WTC11 (cell line): ENCODE results near the gene PLPPR3.

Source experiments
- TP53 ChIP-seq: sonication (generic); formaldehyde crosslinking; IDR thresholded peaks from 2 replicates; pipeline ENCODE4 v1.8.1; 2023; ENCODE audit warnings: mild to moderate bottlenecking, missing genetic modification reagents
- ZNF263 ChIP-seq: sonication (generic); formaldehyde crosslinking; IDR thresholded peaks from 2 replicates; pipeline ENCODE4 v1.8.1; 2022; ENCODE audit warnings: low read depth, mild to moderate bottlenecking, moderate library complexity, missing genetic modification reagents
- TF ChIP-seq, protein P1 (sequence below): sonication (generic); formaldehyde crosslinking; IDR thresholded peaks from 2 replicates; pipeline ENCODE4 v1.8.1; 2023; ENCODE audit warnings: mild to moderate bottlenecking, missing genetic modification reagents, borderline replicate concordance
- TF ChIP-seq, protein P2 (sequence below): sonication (generic); formaldehyde crosslinking; conservative IDR thresholded peaks from 2 replicates; pipeline ENCODE4 v1.8.1; 2022; ENCODE audit warnings: mild to moderate bottlenecking, missing genetic modification reagents
- TF ChIP-seq, protein P3 (sequence below): sonication (generic); formaldehyde crosslinking; IDR thresholded peaks from 2 replicates; pipeline ENCODE4 v1.8.1; 2022; ENCODE audit warnings: low read depth, mild to moderate bottlenecking, moderate library complexity, missing genetic modification reagents, borderline replicate concordance
- TF ChIP-seq, protein P4 (sequence below): fragments of 200-600 bp; IDR thresholded peaks from 2 replicates; pipeline ENCODE4 v1.8.0; 2022; ENCODE audit warnings: antibody characterized with exemption
- TF ChIP-seq, protein P5 (sequence below): sonication (generic); formaldehyde crosslinking; IDR thresholded peaks from 2 replicates; pipeline ENCODE4 v1.8.0; 2022; ENCODE audit warnings: mild to moderate bottlenecking, missing genetic modification reagents
- TF ChIP-seq, protein P6 (sequence below): sonication (generic); formaldehyde crosslinking; IDR thresholded peaks from 2 replicates; pipeline ENCODE4 v1.8.0; 2022; ENCODE audit warnings: mild to moderate bottlenecking, missing genetic modification reagents

DNA sequence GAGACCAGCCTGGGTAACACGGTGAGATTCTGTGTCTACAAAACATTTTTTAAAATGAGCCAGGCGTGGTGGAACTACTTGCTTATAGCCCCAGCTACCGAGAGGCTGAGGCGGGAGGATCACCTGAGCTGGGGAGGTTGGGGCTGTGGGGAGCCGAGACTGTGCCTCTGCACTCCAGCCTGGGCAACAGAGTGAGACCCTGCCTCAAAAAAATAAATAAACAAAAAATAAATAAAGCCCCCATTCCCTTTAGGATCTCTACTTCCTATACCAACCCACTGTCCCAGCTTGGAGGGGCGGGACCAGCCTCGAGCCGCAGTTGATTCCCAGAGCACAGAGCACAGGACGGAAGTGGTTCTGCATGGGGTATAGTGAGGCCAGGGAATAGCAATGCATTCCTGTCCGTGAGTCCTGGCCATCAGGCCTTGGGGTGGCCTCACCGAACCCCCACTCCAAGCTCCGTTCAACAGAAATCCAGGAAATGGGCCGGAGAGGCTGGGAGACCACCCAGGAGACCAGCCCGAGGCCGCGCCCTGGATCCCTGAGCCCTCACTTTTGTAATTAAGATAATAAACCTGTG is 29.4 kb downstream of the PLPPR3 start:
- TF ChIP-seq, protein P1, sequence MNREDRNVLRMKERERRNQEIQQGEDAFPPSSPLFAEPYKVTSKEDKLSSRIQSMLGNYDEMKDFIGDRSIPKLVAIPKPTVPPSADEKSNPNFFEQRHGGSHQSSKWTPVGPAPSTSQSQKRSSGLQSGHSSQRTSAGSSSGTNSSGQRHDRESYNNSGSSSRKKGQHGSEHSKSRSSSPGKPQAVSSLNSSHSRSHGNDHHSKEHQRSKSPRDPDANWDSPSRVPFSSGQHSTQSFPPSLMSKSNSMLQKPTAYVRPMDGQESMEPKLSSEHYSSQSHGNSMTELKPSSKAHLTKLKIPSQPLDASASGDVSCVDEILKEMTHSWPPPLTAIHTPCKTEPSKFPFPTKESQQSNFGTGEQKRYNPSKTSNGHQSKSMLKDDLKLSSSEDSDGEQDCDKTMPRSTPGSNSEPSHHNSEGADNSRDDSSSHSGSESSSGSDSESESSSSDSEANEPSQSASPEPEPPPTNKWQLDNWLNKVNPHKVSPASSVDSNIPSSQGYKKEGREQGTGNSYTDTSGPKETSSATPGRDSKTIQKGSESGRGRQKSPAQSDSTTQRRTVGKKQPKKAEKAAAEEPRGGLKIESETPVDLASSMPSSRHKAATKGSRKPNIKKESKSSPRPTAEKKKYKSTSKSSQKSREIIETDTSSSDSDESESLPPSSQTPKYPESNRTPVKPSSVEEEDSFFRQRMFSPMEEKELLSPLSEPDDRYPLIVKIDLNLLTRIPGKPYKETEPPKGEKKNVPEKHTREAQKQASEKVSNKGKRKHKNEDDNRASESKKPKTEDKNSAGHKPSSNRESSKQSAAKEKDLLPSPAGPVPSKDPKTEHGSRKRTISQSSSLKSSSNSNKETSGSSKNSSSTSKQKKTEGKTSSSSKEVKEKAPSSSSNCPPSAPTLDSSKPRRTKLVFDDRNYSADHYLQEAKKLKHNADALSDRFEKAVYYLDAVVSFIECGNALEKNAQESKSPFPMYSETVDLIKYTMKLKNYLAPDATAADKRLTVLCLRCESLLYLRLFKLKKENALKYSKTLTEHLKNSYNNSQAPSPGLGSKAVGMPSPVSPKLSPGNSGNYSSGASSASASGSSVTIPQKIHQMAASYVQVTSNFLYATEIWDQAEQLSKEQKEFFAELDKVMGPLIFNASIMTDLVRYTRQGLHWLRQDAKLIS (CRISPR knock-in tag): no peak
- TF ChIP-seq, protein P2, sequence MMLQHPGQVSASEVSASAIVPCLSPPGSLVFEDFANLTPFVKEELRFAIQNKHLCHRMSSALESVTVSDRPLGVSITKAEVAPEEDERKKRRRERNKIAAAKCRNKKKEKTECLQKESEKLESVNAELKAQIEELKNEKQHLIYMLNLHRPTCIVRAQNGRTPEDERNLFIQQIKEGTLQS: no peak
- TF ChIP-seq ZNF263 (CRISPR knock-in tag): no peak
- TF ChIP-seq, protein P3, sequence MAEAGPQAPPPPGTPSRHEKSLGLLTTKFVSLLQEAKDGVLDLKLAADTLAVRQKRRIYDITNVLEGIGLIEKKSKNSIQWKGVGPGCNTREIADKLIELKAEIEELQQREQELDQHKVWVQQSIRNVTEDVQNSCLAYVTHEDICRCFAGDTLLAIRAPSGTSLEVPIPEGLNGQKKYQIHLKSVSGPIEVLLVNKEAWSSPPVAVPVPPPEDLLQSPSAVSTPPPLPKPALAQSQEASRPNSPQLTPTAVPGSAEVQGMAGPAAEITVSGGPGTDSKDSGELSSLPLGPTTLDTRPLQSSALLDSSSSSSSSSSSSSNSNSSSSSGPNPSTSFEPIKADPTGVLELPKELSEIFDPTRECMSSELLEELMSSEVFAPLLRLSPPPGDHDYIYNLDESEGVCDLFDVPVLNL (CRISPR knock-in tag): no peak
- TF ChIP-seq, protein P4, sequence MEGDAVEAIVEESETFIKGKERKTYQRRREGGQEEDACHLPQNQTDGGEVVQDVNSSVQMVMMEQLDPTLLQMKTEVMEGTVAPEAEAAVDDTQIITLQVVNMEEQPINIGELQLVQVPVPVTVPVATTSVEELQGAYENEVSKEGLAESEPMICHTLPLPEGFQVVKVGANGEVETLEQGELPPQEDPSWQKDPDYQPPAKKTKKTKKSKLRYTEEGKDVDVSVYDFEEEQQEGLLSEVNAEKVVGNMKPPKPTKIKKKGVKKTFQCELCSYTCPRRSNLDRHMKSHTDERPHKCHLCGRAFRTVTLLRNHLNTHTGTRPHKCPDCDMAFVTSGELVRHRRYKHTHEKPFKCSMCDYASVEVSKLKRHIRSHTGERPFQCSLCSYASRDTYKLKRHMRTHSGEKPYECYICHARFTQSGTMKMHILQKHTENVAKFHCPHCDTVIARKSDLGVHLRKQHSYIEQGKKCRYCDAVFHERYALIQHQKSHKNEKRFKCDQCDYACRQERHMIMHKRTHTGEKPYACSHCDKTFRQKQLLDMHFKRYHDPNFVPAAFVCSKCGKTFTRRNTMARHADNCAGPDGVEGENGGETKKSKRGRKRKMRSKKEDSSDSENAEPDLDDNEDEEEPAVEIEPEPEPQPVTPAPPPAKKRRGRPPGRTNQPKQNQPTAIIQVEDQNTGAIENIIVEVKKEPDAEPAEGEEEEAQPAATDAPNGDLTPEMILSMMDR: no peak
- TF ChIP-seq, protein P5, sequence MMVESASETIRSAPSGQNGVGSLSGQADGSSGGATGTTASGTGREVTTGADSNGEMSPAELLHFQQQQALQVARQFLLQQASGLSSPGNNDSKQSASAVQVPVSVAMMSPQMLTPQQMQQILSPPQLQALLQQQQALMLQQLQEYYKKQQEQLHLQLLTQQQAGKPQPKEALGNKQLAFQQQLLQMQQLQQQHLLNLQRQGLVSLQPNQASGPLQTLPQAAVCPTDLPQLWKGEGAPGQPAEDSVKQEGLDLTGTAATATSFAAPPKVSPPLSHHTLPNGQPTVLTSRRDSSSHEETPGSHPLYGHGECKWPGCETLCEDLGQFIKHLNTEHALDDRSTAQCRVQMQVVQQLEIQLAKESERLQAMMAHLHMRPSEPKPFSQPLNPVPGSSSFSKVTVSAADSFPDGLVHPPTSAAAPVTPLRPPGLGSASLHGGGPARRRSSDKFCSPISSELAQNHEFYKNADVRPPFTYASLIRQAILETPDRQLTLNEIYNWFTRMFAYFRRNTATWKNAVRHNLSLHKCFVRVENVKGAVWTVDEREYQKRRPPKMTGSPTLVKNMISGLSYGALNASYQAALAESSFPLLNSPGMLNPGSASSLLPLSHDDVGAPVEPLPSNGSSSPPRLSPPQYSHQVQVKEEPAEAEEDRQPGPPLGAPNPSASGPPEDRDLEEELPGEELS (CRISPR knock-in tag): no peak
- TF ChIP-seq TP53: no peak
- TF ChIP-seq, protein P6, sequence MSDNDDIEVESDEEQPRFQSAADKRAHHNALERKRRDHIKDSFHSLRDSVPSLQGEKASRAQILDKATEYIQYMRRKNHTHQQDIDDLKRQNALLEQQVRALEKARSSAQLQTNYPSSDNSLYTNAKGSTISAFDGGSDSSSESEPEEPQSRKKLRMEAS (CRISPR knock-in tag): no peak
